Omental fat pad (tissue), 4 donors: Measurements from ENCODE around the gene PERM1. TPM values are rescaled to one million over a fixed set of nuclear protein-coding genes. Genes with fewer than 3 reads are reported as not detected.

Experiments
- ATAC-seq: fragments of 150-250 bp; one replicate; pipeline ENCODE4 v1.9.1; 2016; ENCODE audit warnings: mild to moderate bottlenecking, moderate library complexity; ENCODE audit not compliant: low FRiP score
- DNase-seq: peaks from one replicate; pipeline ENCODE4 v3.0.0-alpha.2; 2019; ENCODE audit warnings: low spot score
- small RNA-seq: library from RNA; depleted of rRNA; stranded (forward); fragments of <200 nt; gene quantifications from one replicate; pipeline ENCODE3, GENCODE V24; 2016
- total RNA-seq, 4 donors: library from RNA; depleted of rRNA; stranded (reverse); fragments of >200 nt; gene quantifications; one replicate each; pipeline ENCODE4 v1.1.0, GENCODE V29; 2016
- TF ChIP-seq, protein P1 (sequence below), 3 donors: fragments of 450-650 bp; IDR thresholded peaks; one replicate each; pipeline ENCODE4 v1.5.1; 2016 to 2017; ENCODE audit warnings: antibody characterized with exemption in 3 of 3, mild to moderate bottlenecking in 3 of 3, moderate library complexity in 2 of 3

PERM1 gene
- total RNA-seq, 4 donors from 2014 or later: 0.36 to 1.4 TPM; not detected in 2

DNA sequence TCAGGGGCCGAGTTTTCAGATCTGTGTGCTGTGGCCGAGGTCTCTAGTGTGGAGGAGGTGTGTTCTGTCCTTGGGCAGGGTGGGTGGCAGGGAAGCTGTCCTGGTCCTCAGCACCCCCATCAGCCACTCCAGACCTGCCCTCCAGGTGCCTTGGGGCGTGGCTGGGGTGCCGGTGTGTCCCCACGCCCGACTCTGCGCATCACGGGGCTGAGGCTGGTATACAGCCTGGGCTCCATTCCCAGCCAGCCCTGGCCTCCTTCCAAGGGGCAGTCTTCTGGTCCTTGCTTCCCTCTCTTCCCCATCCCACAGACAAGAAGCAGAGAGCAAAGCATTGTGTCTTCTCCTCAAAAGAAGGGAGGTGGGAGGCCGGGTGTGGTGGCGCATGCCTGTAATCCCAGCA, 54.1 kb downstream of the PERM1 start:
- DNase-seq (no peak), ATAC-seq (no peak)
- TF ChIP-seq, protein P1, sequence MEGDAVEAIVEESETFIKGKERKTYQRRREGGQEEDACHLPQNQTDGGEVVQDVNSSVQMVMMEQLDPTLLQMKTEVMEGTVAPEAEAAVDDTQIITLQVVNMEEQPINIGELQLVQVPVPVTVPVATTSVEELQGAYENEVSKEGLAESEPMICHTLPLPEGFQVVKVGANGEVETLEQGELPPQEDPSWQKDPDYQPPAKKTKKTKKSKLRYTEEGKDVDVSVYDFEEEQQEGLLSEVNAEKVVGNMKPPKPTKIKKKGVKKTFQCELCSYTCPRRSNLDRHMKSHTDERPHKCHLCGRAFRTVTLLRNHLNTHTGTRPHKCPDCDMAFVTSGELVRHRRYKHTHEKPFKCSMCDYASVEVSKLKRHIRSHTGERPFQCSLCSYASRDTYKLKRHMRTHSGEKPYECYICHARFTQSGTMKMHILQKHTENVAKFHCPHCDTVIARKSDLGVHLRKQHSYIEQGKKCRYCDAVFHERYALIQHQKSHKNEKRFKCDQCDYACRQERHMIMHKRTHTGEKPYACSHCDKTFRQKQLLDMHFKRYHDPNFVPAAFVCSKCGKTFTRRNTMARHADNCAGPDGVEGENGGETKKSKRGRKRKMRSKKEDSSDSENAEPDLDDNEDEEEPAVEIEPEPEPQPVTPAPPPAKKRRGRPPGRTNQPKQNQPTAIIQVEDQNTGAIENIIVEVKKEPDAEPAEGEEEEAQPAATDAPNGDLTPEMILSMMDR (IDR thresholded peaks at IDR 0.05): no peak

DNA sequence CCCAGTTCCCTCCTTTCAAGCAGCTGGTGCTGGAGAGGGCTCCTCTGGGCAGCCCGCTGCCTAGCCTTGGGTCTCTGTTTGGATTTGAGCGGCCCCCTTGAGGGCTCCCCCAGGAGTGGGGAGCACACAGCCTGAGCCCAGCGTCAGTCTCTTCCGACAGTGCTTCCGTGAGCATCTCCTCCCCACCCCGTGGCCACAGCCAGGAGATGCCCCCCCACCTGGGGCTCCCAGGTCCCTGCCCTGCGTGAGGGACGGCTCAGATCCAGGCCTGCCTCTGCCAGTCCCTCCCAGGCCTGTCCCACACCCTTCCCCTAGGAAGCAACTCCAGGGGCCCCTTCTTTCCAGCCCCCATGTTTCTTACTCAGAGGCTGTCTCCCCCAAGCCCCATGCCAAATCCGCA, 54.7 kb downstream of the PERM1 start:
- TF ChIP-seq, protein P1 (IDR thresholded peaks at IDR 0.05): no peak
- ATAC-seq: no peak
- no peak for DNase-seq

DNA sequence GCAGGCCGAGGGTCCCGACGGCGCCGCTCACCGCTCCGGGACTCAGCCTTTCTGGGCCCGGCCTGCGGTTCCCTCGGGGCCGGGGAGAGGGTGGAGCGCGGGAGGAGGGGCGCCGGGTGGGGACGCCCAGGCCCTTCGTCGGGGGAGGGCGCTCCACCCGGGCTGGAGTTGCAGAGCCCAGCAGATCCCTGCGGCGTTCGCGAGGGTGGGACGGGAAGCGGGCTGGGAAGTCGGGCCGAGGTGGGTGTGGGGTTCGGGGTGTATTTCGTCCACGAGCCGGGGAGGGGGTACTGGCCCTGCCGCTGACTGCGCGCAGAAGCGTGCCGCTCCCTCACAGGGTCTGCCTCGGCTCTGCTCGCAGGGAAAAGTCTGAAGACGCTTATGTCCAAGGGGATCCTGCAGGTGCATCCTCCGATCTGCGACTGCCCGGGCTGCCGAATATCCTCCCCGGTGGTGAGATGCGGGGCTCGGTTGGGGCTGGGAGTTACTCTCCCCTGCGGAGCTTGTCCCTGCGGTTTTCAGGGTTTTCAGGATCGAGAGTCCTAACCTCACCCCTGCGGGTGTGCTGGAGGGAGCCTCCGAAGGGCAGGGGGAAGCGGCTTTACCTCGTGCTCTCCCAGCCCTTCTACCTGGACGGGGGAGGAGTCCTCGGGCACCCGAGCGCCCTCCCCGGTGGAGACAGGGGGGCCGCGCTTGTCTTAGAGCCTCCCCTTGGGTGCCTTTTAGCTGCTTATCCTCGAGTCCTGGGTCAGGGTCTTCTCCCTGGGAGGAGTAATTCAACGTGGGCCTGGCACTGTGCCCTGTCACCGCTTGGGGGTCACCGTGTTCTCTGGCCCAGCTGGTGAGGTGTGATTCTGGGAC, 56.1 kb downstream of the PERM1 start:
- no peak for DNase-seq
- no peak for ATAC-seq
- TF ChIP-seq, protein P1 (IDR thresholded peaks at IDR 0.05): no peak

Small RNA genes lying within 50 kb of the gene (small RNA-seq; reads per million reads assigned to genes)
- not detected for gene AL645608.3

Other genes starting within 250 kb of the PERM1 start
- 1 to 10 TPM in 3 of 4 donors, under 1 TPM in 1; 0.96 to 7.7 (median 1.3) TPM for gene SAMD11, start 58.2 kb downstream of the PERM1 start, total RNA-seq
- 10 to 100 TPM; 29.2 to 63.5 (median 31.3) TPM for gene NOC2L, start 22.8 kb downstream of the PERM1 start, total RNA-seq
- gene KLHL17, start 21.5 kb downstream of the PERM1 start, total RNA-seq: 1 to 10 TPM; 3.4 to 6.8 (median 6.2) TPM
- under 1 TPM in 3 of 4 donors, not detected in 1; 0.19 to 0.48 (median 0.25) TPM for gene PLEKHN1, start 15.6 kb downstream of the PERM1 start, total RNA-seq
- gene HES4, start 18.0 kb upstream of the PERM1 start, total RNA-seq: 10 to 100 TPM; 17.8 to 30.0 (median 22.6) TPM
- 10 to 100 TPM; 27.7 to 84.3 (median 32.6) TPM for gene ISG15, start 31.4 kb upstream of the PERM1 start, total RNA-seq
- gene AGRN, start 38.0 kb upstream of the PERM1 start, total RNA-seq: 10 to 100 TPM; 17.2 to 42.3 (median 22.6) TPM
- not detected for gene RNF223, start 92.2 kb upstream of the PERM1 start, total RNA-seq
- 10 to 100 TPM in 2 of 4 donors, 1 to 10 TPM in 2; 5.6 to 12.0 (median 9.5) TPM for gene C1orf159, start 134.0 kb upstream of the PERM1 start, total RNA-seq
- gene TTLL10, start 191.8 kb upstream of the PERM1 start, total RNA-seq: 1 to 10 TPM in 1 of 4 donors, under 1 TPM in 2, not detected in 1; 0.48 to 1.0 (median 0.95) TPM
- 1 to 10 TPM in 2 of 4 donors, under 1 TPM in 1, not detected in 1; 0.44 to 2.8 (median 1.7) TPM for gene TNFRSF18, start 224.5 kb upstream of the PERM1 start, total RNA-seq
- gene TNFRSF4, start 232.1 kb upstream of the PERM1 start, total RNA-seq: 10 to 100 TPM in 1 of 4 donors, 1 to 10 TPM in 3; 2.4 to 10.7 (median 5.9) TPM
- 100 to 1,000 TPM in 2 of 4 donors, 10 to 100 TPM in 2; 78.3 to 122 (median 98.8) TPM for gene SDF4, start 249.9 kb upstream of the PERM1 start, total RNA-seq